ENCODE measurements around the gene AMPH. TPM values are rescaled to one million over a fixed set of nuclear protein-coding genes. Genes with fewer than 3 reads are reported as not detected.
A peak's percentile ranks its signal among the peaks of the same experiment; 100 is the strongest.

AMPH gene
- total RNA-seq, 1 experiment from 2014 or later = not detected

DNA sequence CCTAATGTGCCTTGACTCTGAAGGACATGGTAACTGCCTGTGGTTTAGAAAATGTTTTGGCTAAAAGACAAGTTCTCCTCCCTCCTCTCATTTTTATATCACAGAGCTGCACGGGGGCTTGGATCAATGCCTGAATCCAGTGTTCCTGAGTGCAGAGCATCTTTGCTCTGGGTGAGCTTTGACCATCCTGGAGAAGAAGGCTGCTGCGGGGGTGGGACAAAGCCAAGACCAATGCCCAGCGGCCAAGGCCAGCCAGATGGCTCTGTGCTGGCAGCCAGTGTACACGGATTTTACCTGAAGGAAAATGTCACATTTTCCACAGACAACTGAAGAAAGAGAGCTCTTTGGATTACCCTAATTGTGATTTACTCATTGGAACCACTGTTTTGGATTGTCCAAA lies 255.7 kb downstream of the AMPH start:
- H3K9me2 ChIP-seq (replicated peaks; ENCODE audit: low read length) = no peaks in the 10 kb centered on the region
- TF ChIP-seq EZH2phosphoT487 (IDR thresholded peaks at IDR 0.05; ENCODE audit: borderline replicate concordance, low read length) = no peak
- TF ChIP-seq, protein P1, sequence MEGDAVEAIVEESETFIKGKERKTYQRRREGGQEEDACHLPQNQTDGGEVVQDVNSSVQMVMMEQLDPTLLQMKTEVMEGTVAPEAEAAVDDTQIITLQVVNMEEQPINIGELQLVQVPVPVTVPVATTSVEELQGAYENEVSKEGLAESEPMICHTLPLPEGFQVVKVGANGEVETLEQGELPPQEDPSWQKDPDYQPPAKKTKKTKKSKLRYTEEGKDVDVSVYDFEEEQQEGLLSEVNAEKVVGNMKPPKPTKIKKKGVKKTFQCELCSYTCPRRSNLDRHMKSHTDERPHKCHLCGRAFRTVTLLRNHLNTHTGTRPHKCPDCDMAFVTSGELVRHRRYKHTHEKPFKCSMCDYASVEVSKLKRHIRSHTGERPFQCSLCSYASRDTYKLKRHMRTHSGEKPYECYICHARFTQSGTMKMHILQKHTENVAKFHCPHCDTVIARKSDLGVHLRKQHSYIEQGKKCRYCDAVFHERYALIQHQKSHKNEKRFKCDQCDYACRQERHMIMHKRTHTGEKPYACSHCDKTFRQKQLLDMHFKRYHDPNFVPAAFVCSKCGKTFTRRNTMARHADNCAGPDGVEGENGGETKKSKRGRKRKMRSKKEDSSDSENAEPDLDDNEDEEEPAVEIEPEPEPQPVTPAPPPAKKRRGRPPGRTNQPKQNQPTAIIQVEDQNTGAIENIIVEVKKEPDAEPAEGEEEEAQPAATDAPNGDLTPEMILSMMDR (conservative IDR thresholded peaks at IDR 0.05; ENCODE audit: low read depth, low read length) = no peak
- no peak for TF ChIP-seq EZH2 (IDR thresholded peaks at IDR 0.05; ENCODE audit: low read length, unreplicated experiment)
- intact Hi-C loops (cut with micrococcal nuclease) = no loop called here
- no peaks in the 10 kb centered on the region for H3K9me3 ChIP-seq (ENCODE audit: low read length)
- CTCF ChIA-PET = no interaction called here
- H3K4me2 ChIP-seq (ENCODE audit: low read length) = no peak overlapping the region
- no TSS peak for BruUV-seq (replicated peaks)
- H4K20me1 ChIP-seq (ENCODE audit: low read length) = no peaks in the 10 kb centered on the region
- H3K4me3 ChIP-seq (ENCODE audit: low read length) = no peak overlapping the region
- no peak overlapping the region for H3K27ac ChIP-seq (ENCODE audit: low read length)
- ATAC-seq (no peak), DNase-seq (no peak)
- H2AFZ ChIP-seq (ENCODE audit: low read length) = no peak overlapping the region
- H3K79me2 ChIP-seq (ENCODE audit: low read length) = no peaks in the 10 kb centered on the region
- H3K36me3 ChIP-seq (ENCODE audit: low read depth, low read length) = no peaks in the 10 kb centered on the region
- H3K27me3 ChIP-seq (ENCODE audit: low read length) = peaks cover 18% of the 10 kb centered on the region
- no peak overlapping the region for H3K9ac ChIP-seq (ENCODE audit: low read length)
- H3F3A ChIP-seq (ENCODE audit: low read length, unreplicated experiment) = no peaks in the 10 kb centered on the region
- POLR2A ChIA-PET (ENCODE audit: unreplicated experiment) = no interaction called here
- no peaks in the 10 kb centered on the region for H3K4me1 ChIP-seq (ENCODE audit: insufficient read depth, low read length)

DNA sequence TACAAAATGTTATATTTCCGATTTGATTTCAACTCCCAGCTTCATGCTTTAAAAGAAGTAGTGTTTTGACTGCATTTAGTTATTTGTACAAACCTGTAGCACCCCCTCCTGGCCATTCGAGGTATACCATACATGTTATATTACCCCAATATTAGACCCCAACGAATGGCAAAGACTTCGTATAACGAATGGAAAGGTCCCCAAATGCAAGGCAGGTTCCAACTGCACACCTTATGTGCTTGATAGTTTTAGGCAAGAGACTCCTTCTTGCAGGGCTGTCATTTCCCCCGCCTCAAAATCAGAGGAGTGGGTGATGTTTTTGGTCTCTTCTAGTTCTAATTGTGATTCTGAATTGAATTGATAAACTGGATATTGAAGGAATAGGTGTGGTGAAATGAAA lies 256.7 kb downstream of the AMPH start:
- no peaks in the 10 kb centered on the region for H4K20me1 ChIP-seq (ENCODE audit: low read length)
- no peaks in the 10 kb centered on the region for H3K9me3 ChIP-seq (ENCODE audit: low read length)
- H3K79me2 ChIP-seq (ENCODE audit: low read length) = no peaks in the 10 kb centered on the region
- intact Hi-C loops (cut with micrococcal nuclease) = no loop called here
- H3K9me2 ChIP-seq (replicated peaks; ENCODE audit: low read length) = no peaks in the 10 kb centered on the region
- H3K9ac ChIP-seq (ENCODE audit: low read length) = no peak overlapping the region
- no peak overlapping the region for H3K4me3 ChIP-seq (ENCODE audit: low read length)
- H2AFZ ChIP-seq (ENCODE audit: low read length) = no peak overlapping the region
- H3F3A ChIP-seq (ENCODE audit: low read length, unreplicated experiment) = no peaks in the 10 kb centered on the region
- no peak overlapping the region for H3K4me2 ChIP-seq (ENCODE audit: low read length)
- H3K36me3 ChIP-seq (ENCODE audit: low read depth, low read length) = no peaks in the 10 kb centered on the region
- peaks cover 8% of the 10 kb centered on the region; the same call in 1 of the 2 replicates for H3K27me3 ChIP-seq (ENCODE audit: low read length)
- no peak overlapping the region for H3K27ac ChIP-seq (ENCODE audit: low read length)
- ChIA-PET POLR2A (ENCODE audit: unreplicated experiment) (no interaction called here), CTCF (interaction anchor here (0.6 to 1.2 kb wide), 4 partner anchors 10 to 40 kb away, joined by 3 to 5 read pairs (median 4); no protein-coding TSS in a partner anchor)
- DNase-seq (peak; percentile 48), ATAC-seq (no peak)
- BruUV-seq (replicated peaks) = no TSS peak
- TF ChIP-seq, protein P1 (conservative IDR thresholded peaks at IDR 0.05; ENCODE audit: low read depth, low read length) = peak; percentile 73
- TF ChIP-seq EZH2phosphoT487 (IDR thresholded peaks at IDR 0.05; ENCODE audit: borderline replicate concordance, low read length) = no peak
- no peak for TF ChIP-seq EZH2 (IDR thresholded peaks at IDR 0.05; ENCODE audit: low read length, unreplicated experiment)
- H3K4me1 ChIP-seq (ENCODE audit: insufficient read depth, low read length) = 0 out of 2 replicates have a peak, but pooled peaks cover 1% of the 10 kb centered on the region

DNA sequence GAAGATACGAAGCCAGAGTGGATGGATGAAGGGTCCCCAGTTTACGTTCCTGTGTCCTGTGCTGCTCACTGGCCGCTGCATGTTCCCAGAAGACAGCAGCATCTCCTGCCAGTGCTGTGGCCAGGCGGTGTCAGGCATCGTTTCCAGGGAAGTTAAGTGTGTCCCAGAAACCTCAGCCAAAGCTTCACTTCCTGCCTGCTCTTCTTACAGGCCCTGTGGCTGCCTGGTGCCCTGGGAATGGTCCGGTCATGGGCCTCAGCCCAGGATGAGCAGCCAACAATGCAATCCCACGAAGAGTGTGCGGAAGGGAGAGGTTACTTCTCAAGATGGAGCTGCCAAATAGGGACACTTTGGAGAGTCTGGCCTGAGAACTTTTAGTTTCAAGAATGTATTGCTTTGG lies 258.0 kb downstream of the AMPH start:
- ATAC-seq = no peak
- Histone ChIP-seq H3K79me2 (ENCODE audit: low read length) (no peaks in the 10 kb centered on the region), H3K9me3 (ENCODE audit: low read length) (no peaks in the 10 kb centered on the region), H4K20me1 (ENCODE audit: low read length) (no peaks in the 10 kb centered on the region), H3K4me3 (ENCODE audit: low read length) (no peak overlapping the region), H3K27me3 (ENCODE audit: low read length) (no peaks in the 10 kb centered on the region), H3K4me2 (ENCODE audit: low read length) (no peak overlapping the region), H3F3A (ENCODE audit: low read length, unreplicated experiment) (no peaks in the 10 kb centered on the region), H3K36me3 (ENCODE audit: low read depth, low read length) (no peaks in the 10 kb centered on the region), H3K9me2 (replicated peaks; ENCODE audit: low read length) (no peaks in the 10 kb centered on the region), H2AFZ (ENCODE audit: low read length) (no peak overlapping the region), H3K9ac (ENCODE audit: low read length) (no peak overlapping the region), H3K27ac (ENCODE audit: low read length) (no peak overlapping the region), H3K4me1 (ENCODE audit: insufficient read depth, low read length) (0 out of 2 replicates have a peak, but pooled peaks cover 3% of the 10 kb centered on the region)
- BruUV-seq (replicated peaks) = no TSS peak
- DNase-seq = no peak
- intact Hi-C loops (cut with micrococcal nuclease) = no loop called here
- CTCF ChIA-PET = interaction anchor here (0.6 to 1.2 kb wide), 2 partner anchors 38 kb away, joined by 3 to 4 read pairs; no protein-coding TSS in a partner anchor
- POLR2A ChIA-PET (ENCODE audit: unreplicated experiment) = no interaction called here
- TF ChIP-seq EZH2 (IDR thresholded peaks at IDR 0.05; ENCODE audit: low read length, unreplicated experiment) (no peak), EZH2phosphoT487 (IDR thresholded peaks at IDR 0.05; ENCODE audit: borderline replicate concordance, low read length) (no peak)
- TF ChIP-seq, protein P1 (conservative IDR thresholded peaks at IDR 0.05; ENCODE audit: low read depth, low read length) = no peak
